HEK293T (cell line): Measurements from ENCODE around the gene MYO7B.

ENCODE experiments used
- CTCF ChIA-PET: fragments of 350-600 bp; formaldehyde crosslinking; extraction: SDS; loops from one replicate; lab custom pipeline; 2021; ENCODE audit warnings: antibody characterized with exemption, inconsistent platforms; lab: Yijun Ruan, JAX
- POLR2A ChIA-PET: fragments of 350-600 bp; formaldehyde crosslinking; extraction: SDS; loops from one replicate; lab custom pipeline; 2020; ENCODE audit warnings: antibody characterized with exemption, inconsistent platforms; lab: Yijun Ruan, JAX
- DNase-seq: peaks from one replicate; pipeline ENCODE4 v3.0.0; 2012; ENCODE audit warnings: mixed read lengths; ENCODE audit errors: extremely low spot score
- ARNT ChIP-seq: fragments of 450-650 bp; IDR thresholded peaks from 2 replicates; pipeline ENCODE4 v1.6.1; 2017; ENCODE audit warnings: mild to moderate bottlenecking
- BHLHE40 ChIP-seq: fragments of 450-650 bp; IDR thresholded peaks from 2 replicates; pipeline ENCODE4 v1.6.1; 2016; ENCODE audit warnings: mild to moderate bottlenecking, moderate library complexity, borderline replicate concordance
- CTBP1 ChIP-seq: fragments of 450-650 bp; IDR thresholded peaks from 2 replicates; pipeline ENCODE4 v1.6.1; 2016; ENCODE audit warnings: borderline replicate concordance
- ELF4 ChIP-seq: fragments of 450-650 bp; IDR thresholded peaks from 2 replicates; pipeline ENCODE4 v1.6.1; 2017; ENCODE audit warnings: antibody characterized with exemption
- FOXA1 ChIP-seq: fragments of 450-650 bp; IDR thresholded peaks from 2 replicates; pipeline ENCODE4 v1.6.1; 2016; ENCODE audit warnings: mild to moderate bottlenecking
- FOXK2 ChIP-seq: fragments of 450-650 bp; IDR thresholded peaks from 2 replicates; pipeline ENCODE4 v1.6.1; 2016; ENCODE audit warnings: mild to moderate bottlenecking
- FOXM1 ChIP-seq: fragments of 450-650 bp; IDR thresholded peaks from 2 replicates; pipeline ENCODE4 v1.6.1; 2017; ENCODE audit warnings: mild to moderate bottlenecking, borderline replicate concordance
- HDGF ChIP-seq: fragments of 450-650 bp; IDR thresholded peaks from 2 replicates; pipeline ENCODE4 v1.6.1; 2017; ENCODE audit warnings: antibody characterized with exemption, borderline replicate concordance
- L3MBTL2 ChIP-seq: fragments of 450-650 bp; conservative IDR thresholded peaks from 2 replicates; pipeline ENCODE4 v1.6.1; 2016; ENCODE audit warnings: mild to moderate bottlenecking
- LEF1 ChIP-seq: fragments of 450-650 bp; IDR thresholded peaks from 2 replicates; pipeline ENCODE4 v1.6.1; 2017; ENCODE audit warnings: mild to moderate bottlenecking, borderline replicate concordance
- NFRKB ChIP-seq: fragments of 450-650 bp; IDR thresholded peaks from 2 replicates; pipeline ENCODE4 v1.6.1; 2016; ENCODE audit warnings: mild to moderate bottlenecking, moderate library complexity
- PKNOX1 ChIP-seq: fragments of 450-650 bp; IDR thresholded peaks from 2 replicates; pipeline ENCODE4 v1.6.1; 2016
- SP1 ChIP-seq: fragments of 450-650 bp; IDR thresholded peaks from 2 replicates; pipeline ENCODE4 v1.6.1; 2017
- SUZ12 ChIP-seq: fragments of 450-650 bp; IDR thresholded peaks from 2 replicates; pipeline ENCODE4 v1.6.1; 2016; ENCODE audit warnings: mild to moderate bottlenecking
- TARDBP ChIP-seq: fragments of 450-650 bp; IDR thresholded peaks from 2 replicates; pipeline ENCODE4 v1.6.1; 2016
- ZNF384 ChIP-seq: fragments of 450-650 bp; IDR thresholded peaks from 2 replicates; pipeline ENCODE4 v1.6.1; 2016

Gene MYO7B

GRCh38 chr2:127655209-127656073 is 120.0 kb downstream of the MYO7B start:
- POLR2A ChIA-PET = no interaction called here
- no peak for TF ChIP-seq BHLHE40
- TF ChIP-seq FOXA1 = no peak
- no peak for TF ChIP-seq NFRKB
- TF ChIP-seq ELF4 = no peak
- no peak for TF ChIP-seq ZNF384
- no peak for TF ChIP-seq PKNOX1
- DNase-seq = no peak
- CTCF ChIA-PET = interaction anchor here (0.9 to 1.2 kb wide), 2 partner anchors 64 kb away, joined by 3 read pairs; no protein-coding TSS in a partner anchor

GRCh38 chr2:127656569-127657231 is 121.2 kb downstream of the MYO7B start:
- no peak for DNase-seq
- CTCF ChIA-PET = no interaction called here
- TF ChIP-seq FOXA1 = no peak
- POLR2A ChIA-PET = no interaction called here

- DNase-seq = no peak
- ChIA-PET CTCF (no interaction called here), POLR2A (no interaction called here)
- TF ChIP-seq L3MBTL2 (no peak), FOXK2 (no peak), FOXM1 (no peak), BHLHE40 (no peak)
Measured at GRCh38 chr2:127657232-127657595, 121.7 kb downstream of the MYO7B start.

GRCh38 chr2:127658146-127658545 is 122.7 kb downstream of the MYO7B start:
- POLR2A ChIA-PET = no interaction called here
- DNase-seq = no peak
- CTCF ChIA-PET = no interaction called here
- no peak for TF ChIP-seq BHLHE40
- no peak for TF ChIP-seq FOXM1
- no peak for TF ChIP-seq HDGF
- TF ChIP-seq FOXK2 = no peak
- TF ChIP-seq TARDBP = no peak
- no peak for TF ChIP-seq LEF1
- no peak for TF ChIP-seq ARNT
- no peak for TF ChIP-seq SP1
- TF ChIP-seq NFRKB = no peak
- TF ChIP-seq L3MBTL2 = no peak
- no peak for TF ChIP-seq PKNOX1
- TF ChIP-seq SUZ12 = no peak
- TF ChIP-seq ELF4 = no peak
- no peak for TF ChIP-seq FOXA1

- POLR2A ChIA-PET = no interaction called here
- CTCF ChIA-PET = no interaction called here
- TF ChIP-seq NFRKB (no peak), HDGF (no peak), ARNT (no peak), TARDBP (no peak), FOXM1 (no peak), LEF1 (no peak), PKNOX1 (no peak), FOXK2 (no peak), CTBP1 (no peak), BHLHE40 (no peak), SP1 (no peak), FOXA1 (no peak), L3MBTL2 (no peak), SUZ12 (no peak), ZNF384 (no peak), ELF4 (no peak)
- DNase-seq = no peak
Measured at GRCh38 chr2:127658641-127659407, 123.3 kb downstream of the MYO7B start.
